Endothelial cell (in vitro differentiated cells): Measurements from ENCODE around the gene GTF2B. TPM values are rescaled to one million over a fixed set of nuclear protein-coding genes. Genes with fewer than 3 reads are reported as not detected.
"Not testable (repeated sequence)": the region's sequence is repeated elsewhere in the genome, so short reads cannot be mapped to it uniquely, and the experiment has no call there.

Experiments used
- DNase-seq: peaks from one replicate; pipeline ENCODE4 v3.0.0; 2021; ENCODE audit warnings: low spot score
- H3K27ac Mint-ChIP-seq: one replicate; pipeline ENCODE4 v1.8.0; 2021; ENCODE audit warnings: mixed read lengths, inconsistent platforms; ENCODE audit not compliant: unreplicated experiment
- H3K27me3 Mint-ChIP-seq: one replicate; pipeline ENCODE4 v1.8.0; 2021; ENCODE audit warnings: mild to moderate bottlenecking, moderate library complexity, mixed read lengths, inconsistent platforms; ENCODE audit not compliant: unreplicated experiment
- H3K36me3 Mint-ChIP-seq: one replicate; pipeline ENCODE4 v1.8.0; 2021; ENCODE audit warnings: mild to moderate bottlenecking, low read depth, mixed read lengths, inconsistent platforms; ENCODE audit not compliant: unreplicated experiment
- H3K4me1 Mint-ChIP-seq: one replicate; pipeline ENCODE4 v1.8.0; 2021; ENCODE audit warnings: mild to moderate bottlenecking, mixed read lengths, inconsistent platforms; ENCODE audit not compliant: unreplicated experiment
- H3K4me3 Mint-ChIP-seq: one replicate; pipeline ENCODE4 v1.8.0; 2021; ENCODE audit warnings: mild to moderate bottlenecking, mixed read lengths, inconsistent platforms; ENCODE audit not compliant: unreplicated experiment
- H3K9me3 Mint-ChIP-seq: one replicate; pipeline ENCODE4 v1.8.0; 2021; ENCODE audit warnings: mixed read lengths, inconsistent platforms; ENCODE audit not compliant: unreplicated experiment
- CTCF ChIP-seq: fragments of 200-600 bp; sonication (generic); IDR thresholded peaks from one replicate; pipeline ENCODE4 v1.5.0; 2021; ENCODE audit warnings: antibody characterized with exemption; ENCODE audit not compliant: unreplicated experiment
- total RNA-seq: library from RNA; stranded (reverse); fragmentation: NEBNext Ultra II Directional; extraction: Animal tissue kit (Norgen Biotek cat#: 25700); gene quantifications from one replicate; pipeline ENCODE4 v1.2.1, GENCODE V29; 2021; ENCODE audit not compliant: unreplicated experiment

The GTF2B gene
- total RNA-seq, 1 donor from 2014 or later, result 25.6 TPM

DNA sequence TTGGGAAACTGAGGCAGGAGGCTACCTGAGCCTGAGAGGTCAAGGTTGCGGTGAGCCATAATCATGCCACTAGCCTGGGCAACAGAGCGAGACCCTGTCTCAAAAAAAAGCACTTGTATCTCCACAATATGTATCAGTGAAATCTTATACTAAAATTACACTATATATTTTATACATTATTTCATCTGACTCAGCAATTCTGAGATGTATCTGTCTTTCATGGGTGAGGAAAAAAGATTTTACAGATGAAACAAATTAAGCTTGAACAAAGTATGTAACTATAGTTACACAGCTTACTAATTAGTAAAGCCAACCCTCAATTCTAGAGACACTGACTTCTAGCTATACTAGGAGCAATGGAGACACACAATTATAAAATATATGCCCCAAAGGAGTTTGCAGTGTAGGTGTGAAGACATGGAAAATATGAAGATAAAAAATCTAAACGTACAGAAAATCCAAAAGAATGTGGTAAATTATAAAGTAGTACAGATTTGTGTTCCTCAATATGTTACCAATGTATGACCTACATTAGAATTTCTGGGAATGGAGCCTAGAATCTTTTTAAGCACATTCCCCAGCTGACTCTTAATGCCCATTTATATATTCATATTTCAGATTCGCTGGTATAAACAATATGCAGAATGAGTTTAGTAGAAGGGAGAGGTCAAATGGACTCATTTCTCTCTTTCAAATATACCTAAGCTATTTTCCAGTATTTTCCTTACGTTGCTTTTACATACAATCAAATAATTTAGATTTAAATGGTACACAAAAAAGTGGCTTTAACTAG lies 14.6 kb downstream of the GTF2B start:
- Mint-ChIP-seq H3K4me3 (no peak overlapping the region), H3K4me1 (peaks cover 7% of the 10 kb centered on the region), H3K27ac (no peak overlapping the region), H3K36me3 (peaks cover 3% of the 10 kb centered on the region), H3K9me3 (no peaks in the 10 kb centered on the region), H3K27me3 (no peaks in the 10 kb centered on the region)
- TF ChIP-seq CTCF, result no peak
- DNase-seq, result no peak

DNA sequence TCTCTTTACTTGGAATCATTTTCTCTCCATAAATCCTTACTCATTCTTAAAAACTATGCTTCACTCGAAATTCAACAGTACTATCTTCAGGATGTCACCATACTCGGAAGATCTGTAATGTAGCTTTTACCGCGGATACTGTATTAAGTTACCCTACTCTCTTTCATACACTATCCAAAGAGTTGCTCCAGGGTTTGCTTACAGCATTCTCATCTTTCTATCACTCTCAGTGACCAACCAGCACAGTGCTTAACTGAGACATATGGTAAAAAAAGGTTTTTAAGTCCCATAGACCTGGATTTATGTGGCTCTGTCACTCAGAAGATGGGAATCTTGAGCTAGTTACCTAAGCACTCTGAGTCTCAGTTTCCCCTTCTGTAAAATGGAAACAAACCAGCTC lies 15.8 kb downstream of the GTF2B start:
- Mint-ChIP-seq H3K9me3 (no peaks in the 10 kb centered on the region), H3K4me3 (no peak overlapping the region), H3K27me3 (no peaks in the 10 kb centered on the region), H3K36me3 (no peaks in the 10 kb centered on the region), H3K27ac (no peak overlapping the region), H3K4me1 (peaks cover 7% of the 10 kb centered on the region)
- no peak for TF ChIP-seq CTCF
- no peak for DNase-seq

DNA sequence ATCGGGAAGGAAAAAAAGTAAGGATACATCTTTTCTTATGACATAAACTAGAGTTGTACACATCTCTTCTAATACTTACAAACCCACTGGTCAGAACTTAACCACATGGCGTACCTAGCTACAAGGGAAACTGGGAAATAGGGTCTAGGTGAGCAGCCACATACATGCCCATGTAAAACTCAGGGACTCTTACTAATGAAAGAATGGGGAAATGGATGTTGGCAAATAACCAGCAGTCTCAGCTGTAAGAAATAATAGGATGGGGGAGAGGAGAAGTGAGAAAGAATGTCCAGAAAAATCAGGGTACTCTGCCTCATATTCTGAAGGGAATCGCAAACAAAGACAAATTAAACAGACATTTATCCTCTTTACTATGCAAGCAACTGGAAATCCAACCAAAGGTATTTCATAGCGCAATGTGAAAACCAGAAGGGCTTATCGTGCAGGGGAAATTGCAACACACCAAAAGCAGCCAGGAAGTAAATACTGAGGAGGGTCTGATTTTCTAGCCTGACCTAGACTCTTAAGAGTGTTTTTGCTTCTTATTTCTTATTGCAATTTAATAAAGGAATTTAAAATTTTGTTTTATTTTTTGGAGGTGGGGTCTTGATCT lies 17.5 kb downstream of the GTF2B start:
- Mint-ChIP-seq H3K27ac (peak overlapping the region; percentile 57), H3K27me3 (no peaks in the 10 kb centered on the region), H3K9me3 (no peaks in the 10 kb centered on the region), H3K4me1 (peaks cover 7% of the 10 kb centered on the region), H3K4me3 (peak overlapping the region; percentile 29), H3K36me3 (no peaks in the 10 kb centered on the region)
- DNase-seq, result no peak
- TF ChIP-seq CTCF, result no peak

GRCh38 chr1:88869644-88870043 lies 21.7 kb downstream of the GTF2B start:
- H3K36me3 Mint-ChIP-seq, H3K27me3 Mint-ChIP-seq, DNase-seq, H3K9me3 Mint-ChIP-seq, H3K27ac Mint-ChIP-seq, H3K4me1 Mint-ChIP-seq, H3K4me3 Mint-ChIP-seq: not testable (repeated sequence)

- no peak overlapping the region for H3K27ac Mint-ChIP-seq
- no peak for DNase-seq
- no peak overlapping the region for H3K4me3 Mint-ChIP-seq
- no peak for TF ChIP-seq CTCF
- no peaks in the 10 kb centered on the region for H3K9me3 Mint-ChIP-seq
- H3K27me3 Mint-ChIP-seq, result no peaks in the 10 kb centered on the region
- H3K4me1 Mint-ChIP-seq, result no peaks in the 10 kb centered on the region
- no peaks in the 10 kb centered on the region for H3K36me3 Mint-ChIP-seq
Measured at GRCh38 chr1:88867743-88868521, 23.4 kb downstream of the GTF2B start.
